PFSK-1 (cell line): ENCODE measurements around the gene CDT1.

Experiments used
- FOXP2 ChIP-seq: optimal IDR thresholded peaks from 2 replicates; pipeline ENCODE3; 2011; ENCODE audit warnings: borderline replicate concordance, control low read depth, inconsistent platforms; ENCODE audit not compliant: insufficient read depth; ENCODE audit errors: extremely low read length, extremely low read depth
- POLR2AphosphoS5 ChIP-seq: IDR thresholded peaks from 2 replicates; pipeline ENCODE4 v1.6.1; 2012; ENCODE audit warnings: low read depth, mild to moderate bottlenecking, control low read depth, low read length, moderate library complexity
- SIN3A ChIP-seq: IDR thresholded peaks from 2 replicates; pipeline ENCODE4 v1.6.1; 2012; ENCODE audit warnings: mild to moderate bottlenecking, low read length, moderate library complexity, borderline replicate concordance; ENCODE audit not compliant: insufficient read depth
- TAF1 ChIP-seq: IDR thresholded peaks from 2 replicates; pipeline ENCODE4 v1.6.1; 2012; ENCODE audit warnings: low read length, control low read depth, borderline replicate concordance; ENCODE audit not compliant: insufficient read depth
- TF ChIP-seq, protein P1 (sequence below), 2 experiments: IDR thresholded peaks; 2 replicates each; pipeline versions ENCODE4 v1.6.1 to v1.8.0; 2011 to 2012; ENCODE audit warnings: low read depth in 2 of 2, low read length in 2 of 2, control low read depth in 1 of 2, inconsistent platforms in 1 of 2, mild to moderate bottlenecking in 1 of 2, moderate library complexity in 1 of 2; ENCODE audit not compliant: insufficient read depth in 1 of 2

Gene CDT1

DNA sequence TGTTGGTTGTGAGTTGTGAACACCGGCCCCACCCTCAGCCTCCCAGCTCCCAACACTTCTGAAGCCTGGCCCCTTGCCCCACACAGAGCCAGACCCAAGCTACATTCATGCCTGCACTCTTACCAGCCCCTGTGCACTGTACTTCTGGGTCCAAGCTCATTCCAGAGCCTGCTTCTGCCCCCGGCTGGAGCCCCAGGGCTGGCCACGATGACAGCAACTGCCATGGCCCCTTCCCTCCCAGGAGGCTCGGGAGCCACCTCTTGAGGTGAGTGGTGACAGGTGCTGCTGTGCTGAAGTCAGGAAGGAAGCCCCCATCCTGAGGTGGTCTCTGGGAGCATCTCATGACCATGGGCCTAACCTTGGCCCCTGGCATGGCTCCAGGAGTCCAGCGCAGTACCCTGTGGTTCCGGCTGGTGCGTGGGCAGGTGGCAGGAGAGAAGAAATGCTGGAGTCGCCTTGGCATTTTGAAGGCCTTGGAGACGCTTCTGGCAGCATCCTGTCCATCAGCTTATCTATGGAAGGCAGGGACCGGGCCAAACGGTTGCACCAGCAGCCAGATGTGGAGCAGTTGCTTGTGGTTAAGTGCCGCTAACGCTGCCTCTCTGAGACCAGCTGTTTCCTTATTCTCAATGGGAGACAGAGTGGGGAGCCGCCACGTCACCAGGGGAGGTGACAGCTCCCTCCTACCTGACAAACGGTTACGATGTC lies 3.9 kb upstream of the CDT1 start:
- TF ChIP-seq TAF1 (no peak), SIN3A (no peak), POLR2AphosphoS5 (no peak), FOXP2 (no peak)
- TF ChIP-seq, protein P1, sequence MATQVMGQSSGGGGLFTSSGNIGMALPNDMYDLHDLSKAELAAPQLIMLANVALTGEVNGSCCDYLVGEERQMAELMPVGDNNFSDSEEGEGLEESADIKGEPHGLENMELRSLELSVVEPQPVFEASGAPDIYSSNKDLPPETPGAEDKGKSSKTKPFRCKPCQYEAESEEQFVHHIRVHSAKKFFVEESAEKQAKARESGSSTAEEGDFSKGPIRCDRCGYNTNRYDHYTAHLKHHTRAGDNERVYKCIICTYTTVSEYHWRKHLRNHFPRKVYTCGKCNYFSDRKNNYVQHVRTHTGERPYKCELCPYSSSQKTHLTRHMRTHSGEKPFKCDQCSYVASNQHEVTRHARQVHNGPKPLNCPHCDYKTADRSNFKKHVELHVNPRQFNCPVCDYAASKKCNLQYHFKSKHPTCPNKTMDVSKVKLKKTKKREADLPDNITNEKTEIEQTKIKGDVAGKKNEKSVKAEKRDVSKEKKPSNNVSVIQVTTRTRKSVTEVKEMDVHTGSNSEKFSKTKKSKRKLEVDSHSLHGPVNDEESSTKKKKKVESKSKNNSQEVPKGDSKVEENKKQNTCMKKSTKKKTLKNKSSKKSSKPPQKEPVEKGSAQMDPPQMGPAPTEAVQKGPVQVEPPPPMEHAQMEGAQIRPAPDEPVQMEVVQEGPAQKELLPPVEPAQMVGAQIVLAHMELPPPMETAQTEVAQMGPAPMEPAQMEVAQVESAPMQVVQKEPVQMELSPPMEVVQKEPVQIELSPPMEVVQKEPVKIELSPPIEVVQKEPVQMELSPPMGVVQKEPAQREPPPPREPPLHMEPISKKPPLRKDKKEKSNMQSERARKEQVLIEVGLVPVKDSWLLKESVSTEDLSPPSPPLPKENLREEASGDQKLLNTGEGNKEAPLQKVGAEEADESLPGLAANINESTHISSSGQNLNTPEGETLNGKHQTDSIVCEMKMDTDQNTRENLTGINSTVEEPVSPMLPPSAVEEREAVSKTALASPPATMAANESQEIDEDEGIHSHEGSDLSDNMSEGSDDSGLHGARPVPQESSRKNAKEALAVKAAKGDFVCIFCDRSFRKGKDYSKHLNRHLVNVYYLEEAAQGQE (IDR thresholded peaks at IDR 0.05; ENCODE audit: insufficient read depth in 1 of 2, low read depth in 2 of 2, low read length in 2 of 2) = no peak

DNA sequence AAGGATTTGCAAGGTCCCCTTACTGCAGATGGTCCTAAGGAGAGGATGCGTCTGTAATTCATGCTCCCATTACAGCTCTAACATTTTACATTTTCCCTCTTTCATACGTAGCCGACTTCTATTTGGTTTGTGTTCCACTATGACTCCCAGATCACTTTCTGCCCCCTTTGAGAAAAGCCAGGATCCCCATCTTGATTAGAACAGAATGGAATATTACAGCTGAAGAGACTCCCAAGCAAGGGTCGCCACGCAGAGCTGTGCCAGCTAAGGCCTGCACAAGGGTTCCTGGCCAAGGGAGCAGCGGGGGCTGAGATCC lies 3.4 kb upstream of the CDT1 start:
- TF ChIP-seq, protein P1 (IDR thresholded peaks at IDR 0.05; ENCODE audit: insufficient read depth in 1 of 2, low read depth in 2 of 2, low read length in 2 of 2) = no peak
- TF ChIP-seq FOXP2 = no peak
- no peak for TF ChIP-seq SIN3A
- TF ChIP-seq POLR2AphosphoS5 = no peak
- TF ChIP-seq TAF1 = no peak

DNA sequence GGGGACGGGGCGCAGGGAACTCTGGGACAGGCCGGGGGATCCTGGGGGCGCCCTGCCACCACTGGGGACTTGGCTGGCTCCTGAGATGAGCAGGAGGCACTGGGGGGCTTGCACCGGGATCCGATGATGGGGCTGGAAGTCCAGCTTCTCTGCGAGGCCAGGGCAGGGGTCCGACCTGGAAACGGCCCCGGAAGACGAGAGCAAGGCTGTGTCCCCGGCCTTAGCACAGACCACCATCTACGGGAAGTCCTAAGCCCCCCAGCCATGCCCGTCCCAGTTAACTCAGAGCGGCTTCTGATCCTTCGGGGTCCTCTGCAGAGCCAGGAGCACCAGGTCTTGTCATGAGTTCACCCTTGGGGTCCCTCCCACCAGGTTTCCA lies 573 bp downstream of the CDT1 start:
- no peak for TF ChIP-seq FOXP2
- TF ChIP-seq, protein P1 (IDR thresholded peaks at IDR 0.05; ENCODE audit: insufficient read depth in 1 of 2, low read depth in 2 of 2, low read length in 2 of 2) = no peak
- no peak for TF ChIP-seq POLR2AphosphoS5
- no peak for TF ChIP-seq SIN3A
- TF ChIP-seq TAF1 = no peak

DNA sequence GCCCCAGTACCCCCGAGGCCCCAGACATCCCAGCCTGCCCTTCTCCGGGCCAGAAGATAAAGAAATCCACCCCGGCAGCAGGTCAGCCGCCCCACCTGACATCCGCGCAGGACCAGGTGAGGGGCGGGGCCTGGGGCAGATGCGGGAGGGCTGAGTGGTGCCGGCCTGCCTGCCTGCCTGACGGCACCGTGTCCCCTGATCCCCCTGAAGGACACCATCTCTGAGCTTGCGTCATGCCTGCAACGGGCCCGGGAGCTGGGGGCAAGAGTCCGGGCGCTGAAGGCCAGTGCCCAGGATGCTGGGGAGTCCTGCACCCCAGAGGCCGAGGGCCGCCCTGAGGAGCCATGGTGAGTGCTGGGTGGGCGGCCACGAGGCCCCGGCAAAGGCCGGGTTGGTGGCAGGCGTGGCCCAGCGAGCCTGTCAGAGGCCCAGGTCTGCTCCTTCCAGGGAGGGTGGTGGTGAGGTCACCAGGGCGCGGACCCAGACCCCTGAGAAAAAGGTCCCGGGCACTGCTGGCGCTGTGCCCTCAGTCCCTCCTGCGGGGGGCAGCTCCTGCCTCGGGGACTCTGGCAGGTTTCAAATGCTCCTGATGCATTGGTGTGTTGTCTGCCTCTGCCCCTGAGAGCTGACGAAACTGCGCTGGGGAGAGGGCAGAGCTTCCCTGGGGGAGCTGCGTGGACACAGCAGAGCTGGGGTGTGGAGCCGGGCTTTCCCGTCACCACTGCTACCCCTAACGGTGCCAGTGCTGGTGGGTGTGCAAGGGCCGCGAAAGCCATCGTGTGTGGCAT lies 1.2 kb downstream of the CDT1 start:
- TF ChIP-seq FOXP2 = no peak
- TF ChIP-seq POLR2AphosphoS5 = no peak
- TF ChIP-seq SIN3A = no peak
- no peak for TF ChIP-seq TAF1

DNA sequence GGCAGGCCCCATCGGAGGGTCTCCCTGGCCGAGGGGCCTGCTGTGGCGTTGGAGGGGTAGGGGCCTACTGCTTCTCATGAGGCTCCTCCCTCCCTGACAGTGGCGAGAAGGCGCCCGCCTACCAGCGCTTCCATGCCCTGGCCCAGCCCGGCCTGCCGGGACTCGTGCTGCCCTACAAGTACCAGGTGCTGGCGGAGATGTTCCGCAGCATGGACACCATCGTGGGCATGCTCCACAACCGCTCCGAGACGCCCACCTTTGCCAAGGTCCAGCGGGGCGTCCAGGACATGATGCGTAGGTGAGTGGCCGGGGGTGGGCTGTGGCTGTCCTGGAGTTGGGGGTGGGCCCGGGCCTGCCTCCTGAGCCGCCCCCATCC lies 1.7 kb downstream of the CDT1 start:
- no peak for TF ChIP-seq TAF1
- TF ChIP-seq, protein P1 (IDR thresholded peaks at IDR 0.05; ENCODE audit: insufficient read depth in 1 of 2, low read depth in 2 of 2, low read length in 2 of 2) = no peak
- no peak for TF ChIP-seq FOXP2
- no peak for TF ChIP-seq POLR2AphosphoS5
- TF ChIP-seq SIN3A = no peak
